ENCODE data around the gene PRMT3.

- no peak for TF ChIP-seq ZC3H4 (CRISPR knock-in tag; IDR thresholded peaks at IDR 0.05; ENCODE audit: borderline replicate concordance)
- TF ChIP-seq FOSL2 (CRISPR knock-in tag; IDR thresholded peaks at IDR 0.05): no peak
- TF ChIP-seq EZH2 (conservative IDR thresholded peaks at IDR 0.05; ENCODE audit: low read depth, low read length): no peak
- no peak for TF ChIP-seq POLR2A (IDR thresholded peaks at IDR 0.05; ENCODE audit: insufficient read depth in 1 of 2, low read depth in 2 of 2, low read length in 2 of 2)
- TF ChIP-seq NFYB (CRISPR knock-in tag; IDR thresholded peaks at IDR 0.05): no peak
- TF ChIP-seq SRSF1 (optimal IDR thresholded peaks at IDR 0.05; ENCODE audit: low read depth, low read length): no peak
Observed at GRCh38 chr11:20457934-20458680, 70.6 kb downstream of the PRMT3 start.
